ENCODE results near the gene PRPF19. TPM values are rescaled to one million over a fixed set of nuclear protein-coding genes. Genes with fewer than 3 reads are reported as not detected.

The PRPF19 gene
- total RNA-seq, 1 experiment from 2014 or later = 115 TPM

- CTCF ChIA-PET = interaction anchor here (1.5 kb wide), 1 partner anchor 17 kb away, joined by 9 read pairs; no protein-coding TSS in a partner anchor
- H3K36me3 Mint-ChIP-seq (ENCODE audit: insufficient read depth, unreplicated experiment) = peaks cover 41% of the 10 kb centered on the region
- no peaks in the 10 kb centered on the region for H3K27me3 Mint-ChIP-seq (ENCODE audit: insufficient read depth, unreplicated experiment)
- no peak for TF ChIP-seq CTCF (IDR thresholded peaks at IDR 0.05; ENCODE audit: unreplicated experiment)
- POLR2A ChIA-PET = no interaction called here
- no peak for DNase-seq (ENCODE audit: unreplicated experiment)
- no peak overlapping the region for H3K27ac Mint-ChIP-seq (ENCODE audit: low read depth, unreplicated experiment)
- H3K4me1 Mint-ChIP-seq (ENCODE audit: insufficient read depth, unreplicated experiment) = peaks cover 19% of the 10 kb centered on the region
- H3K9me3 Mint-ChIP-seq (ENCODE audit: unreplicated experiment) = no peaks in the 10 kb centered on the region
- H3K4me3 Mint-ChIP-seq (ENCODE audit: unreplicated experiment) = no peak overlapping the region
- no TSS peak for BruUV-seq (replicated peaks)
- intact Hi-C loops (cut with micrococcal nuclease) = no loop called here
Measured at GRCh38 chr11:60848714-60849151, 57.7 kb downstream of the PRPF19 start.

- H3K27ac Mint-ChIP-seq (ENCODE audit: low read depth, unreplicated experiment) = no peak overlapping the region
- H3K9me3 Mint-ChIP-seq (ENCODE audit: unreplicated experiment) = no peaks in the 10 kb centered on the region
- POLR2A ChIA-PET = no interaction called here
- H3K4me1 Mint-ChIP-seq (ENCODE audit: insufficient read depth, unreplicated experiment) = peaks cover 24% of the 10 kb centered on the region
- CTCF ChIA-PET = interaction anchor here (0.6 to 1.5 kb wide), 2 partner anchors 16 to 17 kb away, joined by 3 to 9 read pairs; no protein-coding TSS in a partner anchor
- peaks cover 41% of the 10 kb centered on the region for H3K36me3 Mint-ChIP-seq (ENCODE audit: insufficient read depth, unreplicated experiment)
- BruUV-seq (replicated peaks) = no TSS peak
- no peaks in the 10 kb centered on the region for H3K27me3 Mint-ChIP-seq (ENCODE audit: insufficient read depth, unreplicated experiment)
- no peak for DNase-seq (ENCODE audit: unreplicated experiment)
- intact Hi-C loops (cut with micrococcal nuclease) = no loop called here
- no peak for TF ChIP-seq CTCF (IDR thresholded peaks at IDR 0.05; ENCODE audit: unreplicated experiment)
- no peak overlapping the region for H3K4me3 Mint-ChIP-seq (ENCODE audit: unreplicated experiment)
Measured at GRCh38 chr11:60847896-60848295, 58.5 kb downstream of the PRPF19 start.

- H3K27me3 Mint-ChIP-seq (ENCODE audit: insufficient read depth, unreplicated experiment) = no peaks in the 10 kb centered on the region
- ChIA-PET CTCF (interaction anchor here (0.6 to 5.3 kb wide), 2 partner anchors 16 kb away, joined by 3 to 36 read pairs; no protein-coding TSS in a partner anchor), POLR2A (no interaction called here)
- H3K4me1 Mint-ChIP-seq (ENCODE audit: insufficient read depth, unreplicated experiment) = peaks cover 24% of the 10 kb centered on the region
- H3K9me3 Mint-ChIP-seq (ENCODE audit: unreplicated experiment) = no peaks in the 10 kb centered on the region
- H3K36me3 Mint-ChIP-seq (ENCODE audit: insufficient read depth, unreplicated experiment) = peaks cover 41% of the 10 kb centered on the region
- no peak overlapping the region for H3K4me3 Mint-ChIP-seq (ENCODE audit: unreplicated experiment)
- intact Hi-C loops (cut with micrococcal nuclease) = no loop called here
- no TSS peak for BruUV-seq (replicated peaks)
- H3K27ac Mint-ChIP-seq (ENCODE audit: low read depth, unreplicated experiment) = no peak overlapping the region
- DNase-seq (ENCODE audit: unreplicated experiment) = no peak
- no peak for TF ChIP-seq CTCF (IDR thresholded peaks at IDR 0.05; ENCODE audit: unreplicated experiment)
Measured at GRCh38 chr11:60847281-60847680, 59.1 kb downstream of the PRPF19 start.

- peak overlapping the region; percentile 91 for H3K4me3 Mint-ChIP-seq (ENCODE audit: unreplicated experiment)
- H3K9me3 Mint-ChIP-seq (ENCODE audit: unreplicated experiment) = no peaks in the 10 kb centered on the region
- BruUV-seq (replicated peaks) = no TSS peak
- DNase-seq (ENCODE audit: unreplicated experiment) = no peak
- no peak for TF ChIP-seq CTCF (IDR thresholded peaks at IDR 0.05; ENCODE audit: unreplicated experiment)
- intact Hi-C loops (cut with micrococcal nuclease) = no loop called here
- H3K27me3 Mint-ChIP-seq (ENCODE audit: insufficient read depth, unreplicated experiment) = no peaks in the 10 kb centered on the region
- ChIA-PET CTCF (interaction anchor here (4.2 to 5.3 kb wide), 2 partner anchors 14 to 54 kb away, joined by 20 to 36 read pairs; no protein-coding TSS in a partner anchor), POLR2A (no interaction called here)
- peaks cover 41% of the 10 kb centered on the region for H3K4me1 Mint-ChIP-seq (ENCODE audit: insufficient read depth, unreplicated experiment)
- peaks cover 35% of the 10 kb centered on the region for H3K36me3 Mint-ChIP-seq (ENCODE audit: insufficient read depth, unreplicated experiment)
- peak overlapping the region; percentile 36 for H3K27ac Mint-ChIP-seq (ENCODE audit: low read depth, unreplicated experiment)
Measured at GRCh38 chr11:60845338-60845737, 61.0 kb downstream of the PRPF19 start.
